ENCODE data around the gene HAUS7.

Gene HAUS7

DNA sequence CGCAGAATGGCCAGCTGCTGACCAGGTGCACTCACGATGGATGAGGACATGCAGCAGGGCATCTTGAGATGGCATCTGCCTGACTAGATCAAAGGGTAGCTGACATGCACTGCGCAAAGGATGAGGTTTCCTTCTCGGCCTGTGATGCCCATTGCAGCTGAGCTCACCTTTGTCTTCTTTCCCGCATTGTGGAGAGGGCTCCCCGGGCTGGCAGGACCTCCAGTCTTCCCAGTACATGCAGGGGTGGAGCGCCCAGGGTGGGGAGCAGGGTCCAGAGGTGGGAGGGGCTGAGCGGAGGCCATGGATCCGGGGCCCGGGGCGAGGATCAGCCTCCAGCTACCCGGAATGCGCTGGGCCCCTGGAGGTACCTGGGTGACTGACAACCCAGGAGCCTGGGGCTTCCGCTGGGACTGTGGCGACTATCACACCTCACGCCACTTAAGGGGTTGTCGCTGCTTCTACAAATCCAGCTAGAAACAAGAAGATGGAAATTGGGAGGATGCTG lies 36.5 kb downstream of the HAUS7 start:
- no peak for DNase-seq

DNA sequence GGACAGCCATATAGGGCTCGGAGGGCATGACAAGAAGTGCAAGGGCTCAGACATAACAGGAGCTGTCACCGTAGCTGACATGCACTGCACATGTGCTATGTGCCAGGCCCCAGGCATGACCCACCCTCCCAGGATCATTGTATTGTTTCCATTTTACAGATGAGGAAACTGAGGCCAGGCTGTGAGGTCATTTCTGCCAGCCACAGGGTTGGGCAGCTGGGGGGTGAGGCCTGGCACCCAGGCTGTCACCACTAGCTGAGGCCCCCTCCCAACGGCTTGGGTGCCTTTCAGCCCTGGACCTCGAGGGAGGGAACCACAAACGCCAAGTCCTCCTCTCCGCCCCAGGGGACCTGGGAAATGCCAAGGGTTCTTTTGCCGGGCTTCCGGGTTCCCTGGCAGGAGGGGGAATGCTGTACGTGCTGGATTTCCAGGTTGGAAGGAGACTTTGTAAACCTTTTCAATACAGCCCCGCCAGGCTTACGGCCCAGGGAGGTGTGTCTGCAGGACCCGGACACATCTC lies 37.2 kb downstream of the HAUS7 start:
- no peak for DNase-seq

DNA sequence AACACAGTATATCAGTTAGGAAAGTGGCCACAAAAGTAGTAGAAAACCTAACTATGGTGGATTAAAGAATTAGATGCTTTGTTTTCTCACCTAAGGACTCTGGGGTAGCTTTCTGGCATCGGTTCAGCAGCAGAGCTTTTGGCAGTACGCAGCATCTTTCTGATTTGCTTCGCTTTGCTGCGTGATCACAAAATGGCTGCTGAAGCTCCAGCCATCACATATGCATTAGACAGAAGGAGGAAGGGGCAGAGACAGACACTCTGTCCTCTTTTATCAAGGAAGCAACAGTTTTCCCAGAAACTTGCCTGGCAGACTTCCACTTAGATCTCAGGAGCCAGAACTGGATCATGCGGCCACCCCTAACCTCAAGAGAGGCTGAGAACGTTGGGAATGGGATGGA lies 39.6 kb downstream of the HAUS7 start:
- DNase-seq, result no peak

DNA sequence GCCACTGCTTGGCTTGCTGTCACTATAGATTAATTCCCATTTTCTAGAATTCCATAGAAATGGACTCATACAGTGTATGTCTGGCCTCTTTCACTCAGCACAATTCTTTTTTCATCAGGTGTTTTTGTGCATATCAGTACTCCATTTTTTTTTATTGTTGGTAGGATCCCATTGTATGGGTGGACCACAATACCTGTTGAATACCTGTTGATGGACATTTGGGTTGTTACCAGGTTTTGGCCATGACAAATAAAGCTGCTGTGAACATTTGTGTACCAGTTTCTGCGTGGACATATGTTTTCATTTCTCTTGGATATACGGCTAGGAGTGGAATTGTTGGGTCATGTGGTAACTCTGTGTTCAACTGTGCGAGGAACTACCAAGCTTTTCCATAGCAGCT lies 44.2 kb downstream of the HAUS7 start:
- no peak for DNase-seq

DNA sequence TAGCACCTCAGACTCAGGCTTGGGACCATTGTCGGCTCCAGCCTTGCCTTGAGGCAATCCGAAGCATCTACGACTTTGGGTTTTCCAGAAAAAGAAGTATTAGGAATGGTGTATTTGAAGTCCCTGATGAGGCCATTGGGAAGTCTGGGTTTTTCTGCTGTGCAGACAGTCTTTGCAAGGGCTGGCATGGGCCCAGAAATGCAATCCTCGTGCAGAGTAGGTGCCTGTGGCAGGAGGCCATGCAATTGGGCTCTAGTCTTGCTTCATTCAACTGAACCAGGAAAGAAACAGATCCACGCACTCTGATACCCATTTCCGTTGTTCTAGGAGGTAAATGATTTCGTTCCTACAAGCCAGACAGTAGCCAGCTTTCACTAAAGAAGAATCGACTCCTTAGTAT lies 46.7 kb downstream of the HAUS7 start:
- no peak for DNase-seq

DNA sequence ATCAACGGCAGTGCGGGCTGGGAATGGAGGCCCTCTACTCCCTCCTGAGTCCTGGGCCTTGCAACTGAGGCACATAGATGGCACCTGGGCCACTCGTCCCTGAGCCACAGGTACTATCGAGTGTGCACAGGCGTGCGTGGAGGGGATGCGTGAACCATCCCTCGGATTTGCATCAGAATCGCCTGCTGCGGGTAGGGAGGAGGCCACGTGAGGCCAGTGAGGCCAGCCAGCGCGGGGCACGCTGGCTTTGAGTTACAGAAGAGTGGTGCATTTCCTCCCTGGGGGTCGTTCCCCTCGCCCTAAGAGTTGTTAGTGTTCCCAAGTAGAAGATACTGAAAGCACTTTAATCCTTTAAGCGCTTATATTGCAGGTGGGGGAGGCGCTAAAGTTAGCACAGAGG lies 48.5 kb downstream of the HAUS7 start:
- no peak for DNase-seq

DNA sequence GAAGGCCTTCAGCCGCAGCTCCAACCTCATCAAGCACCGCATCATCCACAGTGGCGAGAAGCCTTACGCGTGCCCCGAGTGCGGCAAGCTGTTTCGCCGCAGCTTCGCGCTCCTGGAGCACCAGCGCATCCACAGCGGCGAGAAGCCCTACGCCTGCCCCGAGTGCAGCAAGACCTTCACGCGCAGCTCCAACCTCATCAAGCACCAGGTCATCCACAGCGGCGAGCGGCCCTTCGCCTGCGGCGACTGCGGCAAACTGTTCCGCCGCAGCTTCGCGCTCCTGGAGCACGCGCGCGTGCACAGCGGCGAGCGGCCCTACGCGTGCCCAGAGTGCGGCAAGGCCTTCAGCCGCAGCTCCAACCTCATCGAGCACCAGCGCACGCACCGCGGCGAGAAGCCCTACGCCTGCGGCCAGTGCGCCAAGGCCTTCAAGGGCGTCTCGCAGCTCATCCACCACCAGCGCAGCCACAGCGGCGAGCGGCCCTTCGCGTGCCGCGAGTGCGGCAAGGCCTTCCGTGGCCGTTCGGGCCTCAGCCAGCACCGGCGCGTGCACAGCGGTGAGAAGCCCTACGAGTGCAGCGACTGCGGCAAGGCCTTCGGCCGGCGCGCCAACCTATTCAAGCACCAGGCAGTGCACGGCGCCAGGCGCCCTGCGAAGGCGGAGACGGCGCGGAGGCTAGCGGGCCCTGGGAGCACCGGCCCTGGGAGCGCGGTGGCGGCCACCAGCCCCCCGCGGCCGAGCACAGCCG lies 49.4 kb downstream of the HAUS7 start:
- no peak for DNase-seq

DNA sequence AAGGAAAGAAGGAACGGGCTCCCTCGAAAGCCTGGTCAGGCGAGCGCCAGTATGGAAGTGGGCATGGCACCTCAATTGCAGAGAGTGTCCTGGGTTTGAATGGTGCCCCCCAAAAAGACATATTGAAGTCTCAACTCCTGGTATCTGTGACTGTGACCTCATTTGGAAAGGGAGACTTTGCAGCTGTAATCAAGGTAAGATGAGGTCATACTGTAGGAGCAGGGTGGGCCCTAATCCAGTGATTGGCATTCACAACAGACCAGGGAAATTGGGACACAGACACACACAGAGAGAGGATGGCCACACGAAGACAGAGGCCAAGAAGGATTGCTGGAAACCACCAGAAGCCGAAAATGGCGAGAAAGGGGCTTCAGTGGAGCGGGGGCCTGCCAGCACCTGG lies 52.7 kb downstream of the HAUS7 start:
- DNase-seq, result no peak

DNA sequence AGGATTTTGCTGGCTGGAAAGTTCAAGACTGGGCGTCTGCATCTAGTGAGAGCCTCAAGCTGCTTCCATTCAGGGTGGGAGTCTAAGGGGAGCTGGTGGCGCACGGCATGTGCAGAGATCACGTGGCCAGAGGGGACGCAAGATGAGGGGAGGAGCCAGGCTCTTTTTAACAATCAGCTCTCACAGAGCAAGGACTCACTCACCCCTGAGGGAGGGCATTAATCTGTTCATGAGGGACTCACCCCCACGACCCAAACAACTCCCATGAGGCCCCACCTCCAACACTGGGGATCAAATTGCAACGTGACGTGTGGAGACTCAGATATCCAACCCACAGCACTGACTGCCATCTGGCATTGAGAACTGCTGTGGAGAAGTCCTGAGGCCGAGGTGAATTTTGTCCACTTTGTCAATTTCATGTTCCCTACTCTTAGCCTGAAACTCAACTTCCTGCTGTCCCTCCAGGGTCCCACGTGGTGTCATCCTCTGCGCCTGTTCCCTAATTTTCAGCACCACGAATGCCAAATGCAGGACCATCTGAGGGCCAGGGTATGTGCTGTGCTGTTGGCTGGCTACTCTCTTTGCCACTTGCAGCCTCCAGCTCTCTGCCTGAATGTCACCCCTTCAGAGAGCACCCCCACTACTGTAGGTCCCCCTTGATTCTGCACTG lies 53.5 kb downstream of the HAUS7 start:
- no peak for DNase-seq

DNA sequence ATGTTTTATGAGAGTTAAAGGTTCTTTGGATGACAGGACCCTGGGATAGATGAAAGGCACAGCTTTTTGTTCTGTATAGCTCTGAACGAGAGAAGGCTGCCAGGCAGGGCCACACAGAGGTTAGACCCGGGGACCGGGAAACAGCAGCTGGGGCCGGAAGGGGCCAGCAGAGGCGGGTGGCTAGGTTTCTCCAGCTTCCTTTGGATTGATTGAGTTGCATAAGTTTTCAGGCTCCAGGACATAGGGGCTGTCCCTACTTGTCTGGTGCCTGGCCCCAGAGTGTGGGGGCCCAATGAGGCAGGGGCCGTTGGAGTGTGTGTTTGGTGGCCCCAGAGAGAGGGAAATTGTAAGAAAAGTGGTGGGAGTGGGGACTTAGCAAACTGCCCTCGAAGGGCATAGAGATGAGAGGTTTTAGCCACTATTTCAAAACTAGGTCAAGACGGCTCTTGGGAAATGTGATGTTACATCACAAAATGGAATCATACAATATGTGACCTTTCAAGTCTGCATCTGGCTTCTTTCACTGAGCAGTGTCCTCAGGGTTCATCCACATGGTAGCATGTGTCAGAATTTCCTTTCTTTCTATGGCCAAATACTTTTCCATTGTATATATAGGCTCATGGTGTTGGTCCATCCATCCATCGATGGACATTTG lies 55.4 kb downstream of the HAUS7 start:
- DNase-seq, result no peak

DNA sequence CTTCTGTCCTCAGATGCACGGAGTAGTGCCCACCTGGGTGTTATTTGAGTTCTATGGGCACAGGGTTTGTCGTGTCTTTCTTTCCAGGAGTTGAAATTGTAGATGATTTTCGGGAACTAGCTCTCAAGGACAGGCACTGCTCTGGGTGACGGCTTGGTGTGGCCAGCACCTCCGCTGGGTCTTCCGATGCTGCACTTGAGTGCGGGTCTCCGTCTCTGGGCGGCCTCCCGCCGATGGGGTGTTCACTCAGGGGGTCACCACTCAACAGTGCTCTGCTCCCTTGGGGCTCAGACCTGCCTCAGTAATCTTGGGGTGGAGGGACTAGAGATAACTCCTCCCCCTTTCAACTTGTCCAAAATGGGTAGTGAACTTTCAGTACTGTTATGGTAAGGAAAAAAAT lies 56.6 kb downstream of the HAUS7 start:
- DNase-seq, result no peak

DNA sequence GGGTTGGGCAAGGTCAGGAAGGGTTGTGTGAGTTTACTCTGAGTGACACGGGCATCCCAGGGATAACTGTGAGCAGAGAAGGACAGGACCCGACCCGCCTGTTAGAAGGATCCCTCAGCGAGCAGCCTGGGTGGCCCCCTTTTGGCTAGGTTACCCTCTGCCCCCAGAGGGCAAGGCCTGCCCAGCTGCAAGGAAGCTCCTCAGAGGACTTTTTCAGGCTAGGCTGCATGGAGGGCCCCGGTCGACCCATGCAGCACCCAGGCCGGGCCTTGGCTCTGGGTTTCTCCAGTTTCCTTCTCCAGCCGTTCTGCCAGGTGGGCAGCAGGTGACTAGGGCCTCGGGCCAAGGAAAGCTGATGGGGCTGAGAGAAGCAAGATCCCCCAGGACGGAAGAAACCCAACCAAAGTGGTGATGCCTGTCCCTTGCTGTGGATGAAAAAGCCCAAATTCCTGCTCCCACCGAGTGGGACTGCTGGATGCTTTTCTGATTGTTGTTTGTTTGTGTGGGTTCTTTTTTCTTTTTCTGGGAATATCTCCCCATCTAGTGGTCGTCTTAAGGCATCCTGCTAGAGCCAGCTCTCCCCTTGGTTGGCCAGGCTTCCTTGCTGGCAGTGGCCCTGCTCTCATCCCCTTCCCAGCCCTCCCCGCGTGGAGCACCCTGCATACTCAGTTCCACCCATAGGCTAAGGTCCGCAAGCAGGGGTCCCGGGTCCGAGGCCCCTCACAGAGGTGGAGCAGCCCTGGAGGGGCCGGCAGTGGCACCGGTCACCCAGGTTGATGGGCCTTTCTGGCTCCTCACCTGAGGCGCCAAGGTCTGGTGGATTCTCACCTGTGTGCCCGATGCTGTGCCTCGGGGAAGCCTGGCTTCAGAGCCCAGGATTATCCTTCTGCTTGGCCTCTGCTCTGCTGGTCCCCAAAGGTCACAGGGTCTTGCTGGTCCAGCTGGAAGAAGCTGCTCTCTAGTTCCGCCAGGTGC lies 57.3 kb downstream of the HAUS7 start:
- DNase-seq, result no peak

DNA sequence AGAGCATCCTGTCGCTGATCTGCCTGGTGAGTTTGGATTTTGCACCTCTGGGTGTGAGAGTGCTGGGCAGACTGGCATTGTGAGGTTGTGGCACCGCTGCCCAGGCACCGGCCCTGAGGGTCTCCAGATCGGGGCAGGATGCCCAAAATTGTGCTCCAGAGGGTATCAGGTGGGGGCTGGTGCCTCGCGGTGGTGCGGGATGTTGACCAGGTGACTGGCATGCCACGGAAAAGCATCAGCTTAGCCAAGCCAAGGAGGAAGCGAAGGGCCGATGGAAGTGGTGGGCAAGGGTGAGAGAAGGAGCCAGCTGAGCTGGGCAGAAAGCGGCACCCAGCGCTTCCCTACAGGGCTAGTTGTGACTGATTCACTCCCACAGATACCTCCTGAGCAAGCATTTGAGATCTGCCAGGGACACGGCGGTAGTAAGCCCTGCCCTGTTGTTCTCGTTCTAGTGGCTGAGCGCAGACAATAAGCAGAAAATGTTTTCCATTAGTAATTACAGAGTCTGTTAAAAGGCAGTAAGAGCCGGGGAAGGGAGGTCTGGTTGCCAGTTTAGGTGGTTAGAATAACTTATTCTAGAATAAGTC lies 58.3 kb downstream of the HAUS7 start:
- no peak for DNase-seq

DNA sequence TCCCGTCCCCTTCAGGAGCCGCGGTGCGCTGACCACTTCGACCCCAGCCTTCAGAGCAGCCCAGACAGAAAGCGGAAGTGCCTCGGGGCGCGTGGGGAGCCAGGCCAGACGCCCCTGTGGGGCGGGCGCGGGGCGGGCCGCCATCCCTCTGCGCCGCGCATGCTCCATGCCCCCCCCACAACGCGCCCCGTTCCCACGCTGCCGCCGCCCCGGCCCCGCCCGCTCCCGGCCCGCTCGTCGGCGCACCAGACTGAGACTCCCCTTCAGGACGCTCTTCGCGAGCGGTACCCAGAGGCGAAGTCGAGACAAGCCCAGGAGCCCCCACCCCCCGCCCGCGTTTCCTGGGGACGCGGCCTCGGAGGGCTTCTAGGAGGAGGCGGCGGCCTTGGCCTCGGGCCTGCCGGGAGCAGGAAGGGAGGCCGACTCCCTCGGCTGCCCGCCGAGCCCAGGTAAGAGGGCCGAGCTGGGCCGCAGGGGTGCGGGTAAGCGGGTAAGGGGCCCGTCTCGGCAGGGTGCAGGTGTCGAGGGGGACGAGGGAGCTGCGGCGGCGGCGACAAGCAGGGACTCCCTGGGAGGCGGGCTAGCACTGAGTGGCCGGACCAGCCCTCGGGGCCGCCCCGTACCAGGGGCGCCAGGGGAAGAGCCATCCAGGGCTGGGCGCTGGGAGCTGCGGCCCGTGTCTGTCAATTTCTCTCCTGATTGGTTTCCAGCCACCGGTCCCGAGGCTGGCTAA lies 59.0 kb downstream of the HAUS7 start, which contains the start of gene ZFP92:
Gene ZFP92, plus strand, starts transcription at position 218 of the 733 bp plus-strand sequence. CDS start 6,851 bp downstream, outside the sequence.
- DNase-seq, result no peak

DNA sequence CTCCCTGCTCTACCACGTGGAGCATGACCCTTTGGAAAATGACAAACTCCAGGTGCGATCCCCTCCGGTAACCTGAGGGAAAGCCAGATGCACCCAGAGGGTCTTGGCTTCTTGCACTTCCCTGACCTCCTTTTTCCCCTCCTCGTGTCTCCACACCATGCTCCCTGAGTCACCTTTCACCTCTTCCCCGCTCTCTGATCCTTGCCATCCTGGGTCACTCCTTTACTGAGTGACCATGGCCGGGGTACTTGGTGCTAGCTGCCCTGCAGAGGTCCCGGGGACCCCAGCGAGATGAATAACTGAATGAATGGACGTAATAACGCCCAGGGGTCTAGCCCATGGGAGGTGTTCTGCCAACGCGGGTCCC lies 59.5 kb downstream of the HAUS7 start:
- DNase-seq, result no peak

DNA sequence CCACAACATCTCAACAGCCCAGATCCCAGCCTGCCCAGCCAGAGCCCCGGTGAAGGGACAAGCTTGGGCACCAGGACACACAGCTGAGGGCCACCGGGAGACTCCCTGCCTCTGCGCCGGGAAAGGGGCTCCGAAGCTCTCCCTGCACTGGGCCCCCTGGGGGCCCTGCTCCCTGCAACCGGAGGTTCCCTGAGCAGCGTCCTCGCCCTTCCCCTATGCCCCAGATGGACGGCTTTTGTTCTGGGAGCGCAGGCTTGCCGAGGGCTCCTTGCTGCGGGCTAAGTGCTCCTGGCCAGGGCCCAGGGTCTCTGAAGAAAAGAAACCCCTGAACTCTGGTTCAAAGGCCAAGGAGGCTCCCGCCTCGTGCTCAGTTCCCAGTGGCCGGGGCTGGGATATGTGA lies 60.0 kb downstream of the HAUS7 start:
- no peak for DNase-seq

DNA sequence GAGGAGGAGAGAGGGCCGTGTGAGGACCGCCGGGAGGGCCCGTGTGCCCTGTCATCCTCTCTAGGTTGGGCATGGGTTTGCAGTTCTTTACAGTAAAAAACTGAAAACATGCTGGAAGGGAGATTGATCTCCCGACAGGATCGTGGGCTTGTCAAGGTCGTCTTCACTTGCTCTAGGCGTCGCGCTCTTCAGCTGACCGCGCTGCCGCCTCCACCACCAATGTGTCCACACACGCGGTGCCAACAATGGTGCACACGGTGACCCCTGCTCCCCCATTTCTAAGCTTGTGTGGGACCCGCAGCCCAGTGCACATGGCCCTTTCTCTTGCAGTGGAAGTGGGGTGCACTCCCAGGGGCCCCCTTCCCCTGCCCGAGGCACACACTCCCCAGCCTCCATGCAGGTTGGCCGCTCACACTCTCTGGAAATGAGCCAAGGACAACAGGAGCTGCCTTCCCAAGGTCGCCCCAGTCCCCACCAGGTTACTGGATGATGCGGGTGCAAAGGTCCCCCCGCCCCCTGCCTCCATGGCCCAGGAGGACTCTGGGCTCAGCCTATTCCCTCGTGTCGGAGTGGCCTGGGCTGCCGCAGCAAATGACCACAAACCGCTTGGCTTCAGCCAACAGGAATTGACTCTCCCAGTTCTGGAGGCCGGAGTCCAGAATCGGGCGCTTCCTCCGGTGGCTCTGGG lies 60.8 kb downstream of the HAUS7 start:
- no peak for DNase-seq

DNA sequence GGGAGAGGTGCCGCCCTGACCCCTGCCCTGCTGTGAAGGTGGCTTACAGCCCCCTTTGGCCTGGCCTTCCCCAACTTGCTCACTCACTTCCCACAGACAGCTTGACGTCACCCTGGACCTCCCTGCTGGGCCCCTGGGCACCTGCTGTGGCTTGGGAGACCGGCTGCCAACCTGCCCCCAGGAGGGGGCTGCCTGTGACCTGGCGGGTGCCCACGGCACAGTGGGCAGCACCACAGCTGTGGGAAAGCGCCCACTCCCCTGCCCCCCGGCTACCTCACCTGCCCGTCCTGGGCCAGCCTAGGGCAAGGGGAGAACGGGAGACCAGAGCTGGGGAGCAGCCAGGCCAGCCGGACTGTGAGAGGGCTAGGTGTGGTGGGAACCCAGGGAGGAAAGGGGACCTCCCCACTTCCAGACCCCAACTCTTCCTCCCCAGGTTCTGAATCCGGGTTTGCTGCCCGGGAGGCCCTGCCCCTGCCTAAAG lies 61.5 kb downstream of the HAUS7 start:
- DNase-seq, result no peak

DNA sequence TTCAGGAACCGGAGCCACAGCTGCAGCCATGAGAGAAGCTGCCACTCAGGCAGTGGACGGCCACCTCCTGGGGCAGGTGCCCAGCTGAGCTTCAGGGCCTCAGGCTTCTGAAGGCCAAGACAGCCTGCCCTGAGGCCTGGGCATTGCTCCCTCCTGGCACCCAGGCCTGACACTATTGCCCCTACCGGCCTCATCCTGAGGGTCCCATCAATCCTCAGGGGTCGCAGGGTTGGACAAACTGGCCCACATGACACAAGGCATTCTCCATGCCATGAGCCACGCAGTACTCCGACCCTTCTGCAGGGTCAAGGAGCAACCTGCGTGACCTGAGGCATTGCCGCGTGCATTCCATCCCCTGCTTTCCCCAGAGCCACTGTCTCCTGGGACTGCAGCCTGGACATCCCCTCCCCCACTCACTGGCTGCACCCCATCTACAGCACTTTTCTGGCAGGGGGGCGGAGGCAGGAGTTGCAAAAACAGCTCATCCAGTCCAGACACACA lies 62.1 kb downstream of the HAUS7 start:
- DNase-seq, result no peak

DNA sequence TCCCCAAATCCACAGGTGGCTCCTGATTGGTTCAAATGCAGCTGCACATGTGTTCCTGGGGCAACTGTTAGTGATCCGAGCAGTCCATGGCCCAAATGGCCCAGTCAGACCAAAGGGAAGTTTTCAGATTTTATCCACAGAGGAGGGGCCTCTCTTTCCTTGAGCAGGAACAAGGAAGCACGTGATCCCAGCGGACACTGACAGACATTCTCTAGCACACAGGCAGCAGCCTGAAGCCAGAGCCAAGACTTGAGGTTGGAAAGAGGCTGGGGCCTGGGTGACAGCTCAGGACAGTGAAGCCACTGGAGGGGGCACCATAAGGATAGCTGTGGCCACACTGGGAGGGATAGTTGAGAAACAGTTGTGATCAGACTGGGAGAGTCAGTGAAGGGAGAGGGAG lies 62.6 kb downstream of the HAUS7 start:
- no peak for DNase-seq

All from cerebellar nuclear complex (tissue), 1 donor.